NT2/D1 (cell line): ENCODE measurements around the gene HNRNPU.

Experiments
- SUZ12 ChIP-seq: IDR thresholded peaks from 2 replicates; pipeline ENCODE4 v1.6.1; 2011; ENCODE audit not compliant: insufficient read length, insufficient read depth; ENCODE audit errors: extremely low read depth
- YY1 ChIP-seq: IDR thresholded peaks from 2 replicates; pipeline ENCODE4 v1.6.1; 2011; ENCODE audit not compliant: insufficient read length, insufficient read depth
- ZNF274 ChIP-seq: IDR thresholded peaks from 2 replicates; pipeline ENCODE4 v1.6.1; 2011; ENCODE audit warnings: mild to moderate bottlenecking, low read depth, low read length

DNA sequence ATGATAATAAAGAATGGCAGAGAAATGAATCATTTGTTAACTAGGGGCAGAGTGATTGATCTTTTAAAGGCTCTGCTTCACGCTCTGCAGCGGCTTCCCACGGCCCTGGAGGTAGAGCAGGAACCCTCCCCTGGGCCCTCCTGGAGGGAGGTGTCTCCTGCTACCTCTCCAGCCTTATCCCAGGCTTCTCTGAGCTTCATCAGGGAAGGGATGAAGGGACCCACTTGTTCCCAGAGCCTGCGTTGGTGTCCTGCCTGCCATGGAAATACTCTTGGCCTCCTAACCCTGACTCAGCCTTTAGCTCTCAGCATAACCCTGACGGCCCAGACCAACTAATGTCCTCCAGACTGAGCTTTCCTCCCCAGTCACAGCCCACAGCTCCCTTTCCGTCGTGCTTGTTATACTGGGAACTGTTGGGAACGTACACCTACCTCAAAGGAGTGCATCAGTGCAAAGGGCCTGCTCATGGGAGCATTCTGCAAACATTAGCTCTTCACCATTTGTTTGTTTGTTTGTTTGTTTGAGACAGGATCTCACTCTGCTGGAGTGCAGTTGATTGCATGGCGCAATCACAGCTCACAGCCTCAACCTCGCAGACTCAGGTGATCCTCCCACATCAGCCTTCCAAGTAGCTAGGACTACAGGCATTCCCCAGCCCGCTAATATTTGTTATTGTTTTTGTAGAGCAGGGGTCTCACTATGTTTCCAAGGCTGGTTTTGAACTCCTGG, 17.4 kb upstream of the HNRNPU start:
- TF ChIP-seq SUZ12 (no peak), ZNF274 (no peak), YY1 (no peak)
